ENCODE measurements around the gene IGFALS.

Gene IGFALS

GRCh38 chr16:1775006-1775845 lies 18.3 kb downstream of the IGFALS start:
- ChIA-PET POLR2A (no interaction called here), CTCF (interaction anchor here (0.7 to 0.9 kb wide), 2 partner anchors 10 to 43 kb away, joined by 3 read pairs; no protein-coding TSS in a partner anchor)
- no peak for DNase-seq (ENCODE audit: extremely low spot score)
- TF ChIP-seq CTCF (IDR thresholded peaks at IDR 0.05; ENCODE audit: control extremely low read depth, extremely low read depth, low read depth, missing control alignments) = no peak

- POLR2A ChIA-PET = interaction anchor here (0.9 kb wide), 1 partner anchor 190 kb away, joined by 3 read pairs; the partner anchor contains the start of gene RPS2
- CTCF ChIA-PET = interaction anchor here (0.7 to 1.4 kb wide), 4 partner anchors 8 to 42 kb away, joined by 3 to 17 read pairs (median 6); partner anchors contain the start of genes NUBP2 and SPSB3
- no peak for DNase-seq (ENCODE audit: extremely low spot score)
- no peak for TF ChIP-seq CTCF (IDR thresholded peaks at IDR 0.05; ENCODE audit: control extremely low read depth, extremely low read depth, low read depth, missing control alignments)
Observed at GRCh38 chr16:1774448-1774780, 19.1 kb downstream of the IGFALS start.

GRCh38 chr16:1773703-1774447 lies 19.6 kb downstream of the IGFALS start:
- no peak for DNase-seq (ENCODE audit: extremely low spot score)
- POLR2A ChIA-PET = interaction anchor here (0.9 to 1.0 kb wide), 2 partner anchors 72 to 191 kb away, joined by 3 to 5 read pairs; partner anchors contain the start of gene RPS2
- CTCF ChIA-PET = interaction anchor here (0.7 to 2.7 kb wide), 6 partner anchors 8 to 167 kb away, joined by 3 to 17 read pairs (median 6); partner anchors contain the start of genes MAPK8IP3, NUBP2 and SPSB3
- TF ChIP-seq CTCF (IDR thresholded peaks at IDR 0.05; ENCODE audit: control extremely low read depth, extremely low read depth, low read depth, missing control alignments) = no peak

- POLR2A ChIA-PET = interaction anchor here (0.9 to 2.4 kb wide), 3 partner anchors 10 to 192 kb away, joined by 3 to 11 read pairs (median 5); partner anchors contain the start of genes NUBP2, RPS2 and SPSB3
- CTCF ChIA-PET = interaction anchor here (1.0 to 2.7 kb wide), 7 partner anchors 8 to 156 kb away, joined by 3 to 17 read pairs (median 9); partner anchors contain the start of genes MAPK8IP3, NUBP2 and SPSB3
- peak; percentile 88 for DNase-seq (ENCODE audit: extremely low spot score)
- peak; percentile 84 for TF ChIP-seq CTCF (IDR thresholded peaks at IDR 0.05; ENCODE audit: control extremely low read depth, extremely low read depth, low read depth, missing control alignments)
Observed at GRCh38 chr16:1772908-1773702, 20.4 kb downstream of the IGFALS start, which contains the start of gene MRPS34. TSS of gene MRPS34 (minus strand) at chr16:1773134. CDS start at chr16:1773119, 15 bp downstream.

GRCh38 chr16:1772362-1772907 lies 21.1 kb downstream of the IGFALS start, which contains the start of gene EME2:
TSS of gene EME2 (plus strand) at chr16:1772810. CDS start at chr16:1773228, 418 bp downstream.
- TF ChIP-seq CTCF (IDR thresholded peaks at IDR 0.05; ENCODE audit: control extremely low read depth, extremely low read depth, low read depth, missing control alignments) = no peak
- no peak for DNase-seq (ENCODE audit: extremely low spot score)
- ChIA-PET POLR2A (interaction anchor here (2.4 kb wide), 1 partner anchor 11 kb away, joined by 11 read pairs; the partner anchor contains the start of genes NUBP2 and SPSB3), CTCF (interaction anchor here (1.0 to 2.7 kb wide), 5 partner anchors 9 to 157 kb away, joined by 3 to 15 read pairs (median 4); partner anchors contain the start of genes MAPK8IP3, NUBP2 and SPSB3)
